HepG2 (cell line): ENCODE data around the gene WDR45B. TPM values are rescaled to one million over a fixed set of nuclear protein-coding genes. Genes with fewer than 3 reads are reported as not detected.
A peak's percentile ranks its signal among the peaks of the same experiment; 100 is the strongest.

ENCODE experiments used
- ATAC-seq: fragments of 200-7000 bp; cut with Tn5 transposase; 3 replicates; pipeline ENCODE4 v1.9.1; 2020; ENCODE audit warnings: mild to moderate bottlenecking, moderate library complexity
- BruUV-seq: library from RNA; stranded (reverse); fragments of 400-500 nt; replicated peaks from 2 replicates; lab custom pipeline; 2021; lab: Mats Ljungman, UMichigan
- CTCF ChIA-PET: fragments of 300-600 bp; formaldehyde crosslinking; extraction: SDS; loops from one replicate; lab custom pipeline; 2021; ENCODE audit warnings: low total read pairs, inconsistent platforms, low intra/inter-chr PET ratio; lab: Yijun Ruan, JAX
- POLR2A ChIA-PET: fragments of 350-600 bp; sonication (Branson Sonifier 250); formaldehyde crosslinking; loops from one replicate; lab custom pipeline; 2020; ENCODE audit warnings: antibody characterized with exemption, inconsistent platforms; lab: Yijun Ruan, JAX
- DNase-seq: peaks from one replicate; pipeline ENCODE4 v3.0.0-alpha.2; 2015; ENCODE audit warnings: low spot score
- FAIRE-seq: peaks from 3 replicates; lab custom pipeline; 2011; peaks lifted over from hg19 to GRCh38; lab: Jason Lieb, UNC
- H2AFZ ChIP-seq: one replicate; pipeline ENCODE4 v1.6.1; 2011; ENCODE audit warnings: low read length, inconsistent platforms
- H3K27ac ChIP-seq: fragments of 300-600 bp; 3 replicates; pipeline ENCODE4 v1.8.0; 2011; ENCODE audit warnings: mixed run types, mild to moderate bottlenecking, mixed read lengths, low read length, inconsistent platforms; ENCODE audit not compliant: insufficient read depth; ENCODE audit errors: extremely low read length
- H3K27me3 ChIP-seq, 2 experiments: fragments of 200-600 bp in 1 of 2; 2 replicates in 1 of 2; 3 replicates in 1 of 2; pipeline versions ENCODE4 v1.6.0 to v1.8.0; 2011; ENCODE audit warnings: low read length in 2 of 2, mild to moderate bottlenecking in 2 of 2, moderate library complexity in 2 of 2, inconsistent platforms in 1 of 2; ENCODE audit not compliant: insufficient read depth in 2 of 2, control insufficient read depth in 1 of 2
- H3K36me3 ChIP-seq, 2 experiments: fragments of 200-600 bp in 1 of 2; replicated peaks in 1 of 2; 2 replicates in 1 of 2; 3 replicates in 1 of 2; pipeline versions ENCODE4 v1.5.1 to v1.8.0; 2011; ENCODE audit warnings: low read length in 2 of 2, inconsistent platforms in 1 of 2; ENCODE audit not compliant: insufficient read depth in 2 of 2, control insufficient read depth in 1 of 2
- H3K4me1 ChIP-seq: 2 replicates; pipeline ENCODE4 v1.5.1; 2012; ENCODE audit warnings: low read length, inconsistent platforms; ENCODE audit not compliant: insufficient read depth
- H3K4me2 ChIP-seq: 2 replicates; pipeline ENCODE4 v1.6.0; 2011; ENCODE audit warnings: low read depth, low read length, inconsistent platforms
- H3K4me3 ChIP-seq, 3 experiments: fragments of 200-600 bp in 1 of 3; sonication (generic), shearing (Covaris generic) in 1 of 3; replicated peaks in 1 of 3; 2 replicates each; pipeline ENCODE4 v1.5.1; 2011 to 2016; ENCODE audit warnings: low read length in 3 of 3, inconsistent platforms in 2 of 3, low read depth in 2 of 3, mild to moderate bottlenecking in 2 of 3, control low read depth in 1 of 3, mixed read lengths in 1 of 3; ENCODE audit not compliant: insufficient read depth in 1 of 3
- H3K79me2 ChIP-seq: one replicate; pipeline ENCODE4 v1.6.1; 2011; ENCODE audit warnings: low read length, inconsistent platforms; ENCODE audit not compliant: insufficient read depth
- H3K9ac ChIP-seq: 2 replicates; pipeline ENCODE4 v1.6.0; 2011; ENCODE audit warnings: mild to moderate bottlenecking, low read depth, low read length, inconsistent platforms; ENCODE audit not compliant: insufficient read depth
- H3K9me3 ChIP-seq: 2 replicates; pipeline ENCODE4 v1.5.1; 2012; ENCODE audit warnings: mild to moderate bottlenecking, low read length
- H4K20me1 ChIP-seq: 2 replicates; pipeline ENCODE4 v1.6.0; 2011; ENCODE audit warnings: inconsistent platforms, mild to moderate bottlenecking, low read length, moderate library complexity; ENCODE audit not compliant: insufficient read depth
- AHR ChIP-seq: IDR thresholded peaks from 2 replicates; pipeline ENCODE4 v1.6.1; 2018; ENCODE audit warnings: missing genetic modification reagents, missing compliant biosample characterization
- ELF3 ChIP-seq: IDR thresholded peaks from 2 replicates; pipeline ENCODE4 v1.6.1; 2016; ENCODE audit warnings: missing genetic modification reagents, missing compliant biosample characterization
- ETV5 ChIP-seq: IDR thresholded peaks from 2 replicates; pipeline ENCODE4 v1.6.1; 2018; ENCODE audit warnings: missing biosample characterization, missing genetic modification reagents, inconsistent platforms, borderline replicate concordance
- GABPA ChIP-seq, 2 experiments: IDR thresholded peaks; 2 replicates each; pipeline ENCODE4 v1.6.1; 2011 to 2016; ENCODE audit warnings: low read depth in 2 of 2, low read length in 1 of 2, missing biosample characterization in 1 of 2, missing genetic modification characterization in 1 of 2
- GABPB1 ChIP-seq: IDR thresholded peaks from 2 replicates; pipeline ENCODE4 v1.6.1; 2016; ENCODE audit warnings: mild to moderate bottlenecking, missing genetic modification reagents, moderate library complexity, missing compliant biosample characterization
- GZF1 ChIP-seq: sonication (generic); formaldehyde crosslinking; IDR thresholded peaks from 2 replicates; pipeline ENCODE4 v1.5.1; 2020; ENCODE audit warnings: mild to moderate bottlenecking, missing genetic modification reagents
- HDAC1 ChIP-seq: sonication (generic); formaldehyde crosslinking; IDR thresholded peaks from 2 replicates; pipeline ENCODE4 v1.5.1; 2020; ENCODE audit warnings: mild to moderate bottlenecking, missing genetic modification reagents
- RBM22 ChIP-seq: fragments of 200-400 bp; formaldehyde crosslinking; optimal IDR thresholded peaks from 2 replicates; pipeline ENCODE3; 2017; ENCODE audit warnings: mild to moderate bottlenecking, low read length, moderate library complexity
- RFX1 ChIP-seq: fragments of 450-650 bp; IDR thresholded peaks from 2 replicates; pipeline ENCODE4 v1.6.1; 2017
- ZFY ChIP-seq: sonication (generic); formaldehyde crosslinking; IDR thresholded peaks from 2 replicates; pipeline ENCODE4 v1.4.0; 2020; ENCODE audit warnings: missing genetic modification reagents
- ZNF263 ChIP-seq: sonication (generic); formaldehyde crosslinking; IDR thresholded peaks from 2 replicates; pipeline ENCODE4 v1.4.0; 2020; ENCODE audit warnings: missing genetic modification reagents
- ZNF501 ChIP-seq: sonication (generic); formaldehyde crosslinking; IDR thresholded peaks from 2 replicates; pipeline ENCODE4 v1.5.1; 2020; ENCODE audit warnings: mild to moderate bottlenecking, moderate library complexity, missing genetic modification reagents
- ZNF737 ChIP-seq: sonication (generic); formaldehyde crosslinking; IDR thresholded peaks from 2 replicates; pipeline ENCODE4 v1.5.0; 2020; ENCODE audit warnings: missing genetic modification reagents, mild to moderate bottlenecking, borderline replicate concordance
- ZNF878 ChIP-seq: sonication (generic); formaldehyde crosslinking; IDR thresholded peaks from 2 replicates; pipeline ENCODE4 v1.8.1; 2023; ENCODE audit warnings: mild to moderate bottlenecking, missing genetic modification reagents, moderate library complexity
- WGBS: methylation state at CpG from one replicate; pipeline ENCODE4 v1.1.6; 2017; ENCODE audit warnings: low lambda C conversion rate; 5-methylcytosine and 5-hydroxymethylcytosine counted together
- in situ Hi-C: cut with HindIII; loops from 2 replicates; pipeline ENCODE4 v1.10.0; 2017; ENCODE audit warnings: low pct_unique_long_range_greater_than_20kb; ENCODE audit not compliant: extremely low pct_ligation_motif_present
- intact Hi-C: fragments of 100-400 bp; cut with micrococcal nuclease; formaldehyde crosslinking; loops from one replicate; pipeline ENCODE4 v1.10.0; 2022; ENCODE audit not compliant: unreplicated experiment
- polyA plus RNA-seq, 8 experiments: library from polyadenylated mRNA; depleted of rRNA in 3 of 8; stranded (reverse) in 7 of 8; unstranded in 1 of 8; fragments of >200 nt; fragmentation: Illumina TruSeq in 4 of 8; extraction: Trizol in 4 of 8; gene quantifications; 2 replicates each; pipeline versions ENCODE4 v1.2.1 to v1.2.3, GENCODE V29; 2011 to 2016; ENCODE audit warnings: low read depth in 4 of 8, missing spikeins in 1 of 8, mixed read lengths in 1 of 8; ENCODE audit not compliant: insufficient read depth in 1 of 8
- total RNA-seq, 5 experiments: library from RNA; depleted of rRNA; stranded (reverse); fragments of >200 nt; fragmentation: Illumina TruSeq; extraction: Trizol; gene quantifications; 2 replicates each; pipeline ENCODE4 v1.2.3, GENCODE V29; 2016; ENCODE audit warnings: low read depth in 1 of 5
- TF ChIP-seq, protein P1 (sequence below): sonication (generic); formaldehyde crosslinking; conservative IDR thresholded peaks from 2 replicates; pipeline ENCODE4 v1.4.0; 2020; ENCODE audit warnings: missing genetic modification reagents
- TF ChIP-seq, protein P2 (sequence below): sonication (generic); formaldehyde crosslinking; conservative IDR thresholded peaks from 2 replicates; pipeline ENCODE4 v1.4.0; 2020; ENCODE audit warnings: mild to moderate bottlenecking, missing genetic modification reagents, moderate library complexity

The WDR45B gene
- total and polyA plus RNA-seq, 2 of the 13 experiments (the other 11 are each of a cell fraction or from before 2014, with no cell fraction given) = 86.2 to 155 TPM

DNA sequence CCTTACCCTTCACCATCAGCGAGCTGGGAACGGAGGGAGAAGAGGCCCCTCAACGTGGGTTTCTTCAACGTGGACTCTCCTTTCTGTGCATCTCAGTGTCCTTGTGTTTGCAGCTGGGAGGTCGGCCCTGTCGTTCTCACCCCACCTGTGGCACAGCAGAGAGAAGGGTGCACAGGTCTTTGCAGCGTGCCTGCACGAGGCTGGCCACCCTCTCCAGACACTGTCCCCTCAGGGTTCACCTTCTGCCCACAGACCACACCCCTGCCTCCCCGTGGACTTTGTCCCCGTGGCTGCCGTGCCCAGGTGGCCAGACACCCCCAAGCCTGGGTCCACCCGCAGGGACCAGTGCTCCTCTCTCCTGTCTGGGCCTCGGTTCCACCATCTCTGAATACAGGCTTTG, 7.3 kb upstream of the WDR45B start (continued):
- TF ChIP-seq, protein P1, sequence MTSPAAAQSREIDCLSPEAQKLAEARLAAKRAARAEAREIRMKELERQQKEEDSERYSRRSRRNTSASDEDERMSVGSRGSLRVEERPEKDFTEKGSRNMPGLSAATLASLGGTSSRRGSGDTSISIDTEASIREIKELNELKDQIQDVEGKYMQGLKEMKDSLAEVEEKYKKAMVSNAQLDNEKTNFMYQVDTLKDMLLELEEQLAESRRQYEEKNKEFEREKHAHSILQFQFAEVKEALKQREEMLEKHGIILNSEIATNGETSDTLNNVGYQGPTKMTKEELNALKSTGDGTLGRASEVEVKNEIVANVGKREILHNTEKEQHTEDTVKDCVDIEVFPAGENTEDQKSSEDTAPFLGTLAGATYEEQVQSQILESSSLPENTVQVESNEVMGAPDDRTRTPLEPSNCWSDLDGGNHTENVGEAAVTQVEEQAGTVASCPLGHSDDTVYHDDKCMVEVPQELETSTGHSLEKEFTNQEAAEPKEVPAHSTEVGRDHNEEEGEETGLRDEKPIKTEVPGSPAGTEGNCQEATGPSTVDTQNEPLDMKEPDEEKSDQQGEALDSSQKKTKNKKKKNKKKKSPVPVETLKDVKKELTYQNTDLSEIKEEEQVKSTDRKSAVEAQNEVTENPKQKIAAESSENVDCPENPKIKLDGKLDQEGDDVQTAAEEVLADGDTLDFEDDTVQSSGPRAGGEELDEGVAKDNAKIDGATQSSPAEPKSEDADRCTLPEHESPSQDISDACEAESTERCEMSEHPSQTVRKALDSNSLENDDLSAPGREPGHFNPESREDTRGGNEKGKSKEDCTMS (CRISPR knock-in tag) = no peak
- TF ChIP-seq RBM22 (peak; percentile 15), GABPB1 (CRISPR knock-in tag) (0 out of 2 replicates have a peak, but pooled peaks have one; percentile 11)

DNA sequence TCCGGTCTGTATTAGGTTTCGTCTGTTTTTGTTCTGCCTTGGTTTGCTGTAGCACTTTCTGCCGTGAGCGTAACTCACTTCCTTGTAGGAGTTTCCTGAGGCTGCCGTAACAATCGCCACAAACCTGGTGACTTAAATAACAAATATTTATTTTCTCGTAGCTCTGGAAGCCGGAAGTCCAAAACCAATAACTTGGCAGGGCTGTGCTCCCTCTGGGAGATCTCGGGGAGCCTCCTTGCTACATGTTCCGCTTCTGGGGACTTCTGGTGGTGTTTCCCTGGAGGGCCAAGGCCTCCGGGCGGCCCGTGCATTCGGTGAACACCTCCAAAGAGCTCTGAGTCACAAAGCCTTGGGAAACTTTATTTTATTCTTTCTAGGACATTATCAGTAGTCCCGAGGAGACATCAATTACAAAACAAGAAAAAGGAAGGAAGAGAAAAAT, 6.8 kb upstream of the WDR45B start:
- POLR2A ChIA-PET = interaction anchor here (0.6 kb wide), 1 partner anchor 62 kb away, joined by 3 read pairs; the partner anchor contains the start of gene FN3KRP
- Histone ChIP-seq H3K4me1 (peaks cover 36% of the 10 kb centered on the region), H3K36me3 (no peaks in the 10 kb centered on the region), H3K9me3 (no peaks in the 10 kb centered on the region), H3K4me3 (peak overlapping the region; percentile 14 to 31 (median 29); a peak in 4 of 6 replicates), H3K9ac (peak overlapping the region; percentile 44), H3K27ac (no peak overlapping the region), H2AFZ (no peak overlapping the region), H3K79me2 (no peaks in the 10 kb centered on the region)
- no peak for ATAC-seq
- in situ Hi-C loops = no loop called here
- DNase-seq = no peak
- WGBS = 42% methylated on average over 15 of the region's 15 CpGs
- CTCF ChIA-PET = no interaction called here
- TF ChIP-seq, protein P2, sequence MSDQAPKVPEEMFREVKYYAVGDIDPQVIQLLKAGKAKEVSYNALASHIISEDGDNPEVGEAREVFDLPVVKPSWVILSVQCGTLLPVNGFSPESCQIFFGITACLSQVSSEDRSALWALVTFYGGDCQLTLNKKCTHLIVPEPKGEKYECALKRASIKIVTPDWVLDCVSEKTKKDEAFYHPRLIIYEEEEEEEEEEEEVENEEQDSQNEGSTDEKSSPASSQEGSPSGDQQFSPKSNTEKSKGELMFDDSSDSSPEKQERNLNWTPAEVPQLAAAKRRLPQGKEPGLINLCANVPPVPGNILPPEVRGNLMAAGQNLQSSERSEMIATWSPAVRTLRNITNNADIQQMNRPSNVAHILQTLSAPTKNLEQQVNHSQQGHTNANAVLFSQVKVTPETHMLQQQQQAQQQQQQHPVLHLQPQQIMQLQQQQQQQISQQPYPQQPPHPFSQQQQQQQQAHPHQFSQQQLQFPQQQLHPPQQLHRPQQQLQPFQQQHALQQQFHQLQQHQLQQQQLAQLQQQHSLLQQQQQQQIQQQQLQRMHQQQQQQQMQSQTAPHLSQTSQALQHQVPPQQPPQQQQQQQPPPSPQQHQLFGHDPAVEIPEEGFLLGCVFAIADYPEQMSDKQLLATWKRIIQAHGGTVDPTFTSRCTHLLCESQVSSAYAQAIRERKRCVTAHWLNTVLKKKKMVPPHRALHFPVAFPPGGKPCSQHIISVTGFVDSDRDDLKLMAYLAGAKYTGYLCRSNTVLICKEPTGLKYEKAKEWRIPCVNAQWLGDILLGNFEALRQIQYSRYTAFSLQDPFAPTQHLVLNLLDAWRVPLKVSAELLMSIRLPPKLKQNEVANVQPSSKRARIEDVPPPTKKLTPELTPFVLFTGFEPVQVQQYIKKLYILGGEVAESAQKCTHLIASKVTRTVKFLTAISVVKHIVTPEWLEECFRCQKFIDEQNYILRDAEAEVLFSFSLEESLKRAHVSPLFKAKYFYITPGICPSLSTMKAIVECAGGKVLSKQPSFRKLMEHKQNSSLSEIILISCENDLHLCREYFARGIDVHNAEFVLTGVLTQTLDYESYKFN = 0 out of 2 replicates have a peak, but pooled peaks have one; percentile 1
- TF ChIP-seq HDAC1 = 0 out of 2 replicates have a peak, but pooled peaks have one; percentile 27
- no peak for TF ChIP-seq GABPA (IDR thresholded peaks at IDR 0.05; ENCODE audit: low read depth, low read length)
- 0 out of 2 replicates have a peak, but pooled peaks have one; percentile 20 for TF ChIP-seq GABPA (CRISPR knock-in tag; IDR thresholded peaks at IDR 0.05; ENCODE audit: low read depth)
- TF ChIP-seq GZF1 (CRISPR knock-in tag) = no peak
- TF ChIP-seq ZNF737 = no peak
- TF ChIP-seq ZFY (CRISPR knock-in tag) = peak; percentile 29; the same call in 1 of the 2 replicates
- peak; percentile 73 for TF ChIP-seq ELF3
- no peak for TF ChIP-seq ZNF878 (CRISPR knock-in tag)
- TF ChIP-seq AHR (CRISPR knock-in tag) = no peak
- TF ChIP-seq RFX1 = no peak
- TF ChIP-seq ZNF263 (CRISPR knock-in tag) = peak; percentile 85
- peak; percentile 20; the same call in 1 of the 2 replicates for TF ChIP-seq ETV5
- 0 out of 2 replicates have a peak, but pooled peaks have one; percentile 64 for TF ChIP-seq ZNF501 (CRISPR knock-in tag)
- TF ChIP-seq, all 625 proteins: peak for 8
- intact Hi-C loops = no loop called here
- FAIRE-seq = no peak
- H4K20me1 ChIP-seq = no peaks in the 10 kb centered on the region
- H3K27me3 ChIP-seq = no peaks in the 10 kb centered on the region
- peak overlapping the region; percentile 69 for H3K4me2 ChIP-seq
- no TSS peak for BruUV-seq
